IMR-90 (cell line): ENCODE data around the gene NR6A1. TPM values are rescaled to one million over a fixed set of nuclear protein-coding genes. Genes with fewer than 3 reads are reported as not detected.

Experiments
- ATAC-seq: fragments of 200-7000 bp; cut with Tn5 transposase; 2 replicates; pipeline ENCODE4 v1.9.1; 2020; ENCODE audit warnings: low read depth, mild to moderate bottlenecking, moderate library complexity
- BruUV-seq: library from RNA; stranded (reverse); fragments of 400-500 nt; replicated peaks from 2 replicates; lab custom pipeline; 2021; lab: Mats Ljungman, UMichigan
- CTCF ChIA-PET: fragments of 300-600 bp; formaldehyde crosslinking; extraction: SDS; loops from one replicate; lab custom pipeline; 2021; ENCODE audit warnings: antibody characterized with exemption; lab: Yijun Ruan, JAX
- POLR2A ChIA-PET: fragments of 300-600 bp; sonication (Branson Sonifier 250); formaldehyde crosslinking; loops from one replicate; lab custom pipeline; 2022; ENCODE audit warnings: antibody characterized with exemption; ENCODE audit not compliant: unreplicated experiment; lab: Charles Lee
- DNase-seq: peaks from one replicate; pipeline ENCODE4 v3.0.0; 2013
- H2AFZ ChIP-seq: replicated peaks from 2 replicates; pipeline ENCODE3; 2013; ENCODE audit warnings: low read length, mild to moderate bottlenecking; ENCODE audit not compliant: poor library complexity
- H2AK5ac ChIP-seq: 2 replicates; pipeline ENCODE4 v1.6.1; 2013; ENCODE audit warnings: low read depth, low read length, inconsistent platforms
- H2AK9ac ChIP-seq: replicated peaks from 2 replicates; pipeline ENCODE3; 2013; ENCODE audit warnings: mild to moderate bottlenecking, low read depth, low read length, moderate library complexity; ENCODE audit not compliant: poor library complexity
- H2BK120ac ChIP-seq: 2 replicates; pipeline ENCODE4 v1.6.1; 2013; ENCODE audit warnings: low read depth, low read length, inconsistent platforms
- H2BK15ac ChIP-seq: 3 replicates; pipeline ENCODE4 v1.6.1; 2013; ENCODE audit warnings: low read depth, low read length, inconsistent platforms
- H2BK20ac ChIP-seq: 2 replicates; pipeline ENCODE4 v1.6.1; 2013; ENCODE audit warnings: low read depth, mild to moderate bottlenecking, inconsistent platforms, low read length, moderate library complexity
- H2BK5ac ChIP-seq: 2 replicates; pipeline ENCODE4 v1.6.1; 2013; ENCODE audit warnings: mild to moderate bottlenecking, low read depth, low read length, inconsistent platforms; ENCODE audit not compliant: poor library complexity, severe bottlenecking
- H3K14ac ChIP-seq: replicated peaks from 2 replicates; pipeline ENCODE4 v1.6.1; 2013; ENCODE audit warnings: low read depth, low read length, inconsistent platforms
- H3K18ac ChIP-seq: 2 replicates; pipeline ENCODE4 v1.6.1; 2013; ENCODE audit warnings: low read depth, low read length, control low read depth
- H3K23ac ChIP-seq: 2 replicates; pipeline ENCODE4 v1.6.1; 2013; ENCODE audit warnings: low read depth, low read length, inconsistent platforms
- H3K27ac ChIP-seq: 2 replicates; pipeline ENCODE4 v1.5.1; 2013; ENCODE audit warnings: mild to moderate bottlenecking, control low read depth, low read length; ENCODE audit not compliant: insufficient read depth
- H3K27me3 ChIP-seq: 2 replicates; pipeline ENCODE4 v1.6.1; 2013; ENCODE audit warnings: low read length; ENCODE audit not compliant: control insufficient read depth, insufficient read depth
- H3K36me3 ChIP-seq: 2 replicates; pipeline ENCODE4 v1.6.1; 2013; ENCODE audit warnings: low read length, mixed read lengths; ENCODE audit not compliant: control insufficient read depth, insufficient read depth
- H3K4ac ChIP-seq: 2 replicates; pipeline ENCODE4 v1.6.1; 2013; ENCODE audit warnings: low read depth, low read length, inconsistent platforms
- H3K4me1 ChIP-seq: 2 replicates; pipeline ENCODE4 v1.6.1; 2013; ENCODE audit warnings: low read length, mixed read lengths; ENCODE audit not compliant: control insufficient read depth, insufficient read depth
- H3K4me2 ChIP-seq: 2 replicates; pipeline ENCODE4 v1.6.1; 2013; ENCODE audit warnings: low read depth, mild to moderate bottlenecking, control low read depth, low read length, moderate library complexity
- H3K4me3 ChIP-seq: 2 replicates; pipeline ENCODE4 v1.5.1; 2013; ENCODE audit warnings: low read depth, mild to moderate bottlenecking, control low read depth, low read length, moderate library complexity; ENCODE audit not compliant: insufficient read depth
- H3K56ac ChIP-seq: 2 replicates; pipeline ENCODE4 v1.6.1; 2013; ENCODE audit warnings: low read length, inconsistent platforms; ENCODE audit not compliant: insufficient read depth; ENCODE audit errors: extremely low read depth
- H3K79me1 ChIP-seq, 2 experiments: 2 replicates each; pipeline ENCODE4 v1.6.1; 2013; ENCODE audit warnings: low read length in 2 of 2, inconsistent platforms in 1 of 2, low read depth in 1 of 2
- H3K9ac ChIP-seq: 2 replicates; pipeline ENCODE4 v1.6.1; 2013; ENCODE audit warnings: low read depth, low read length, control low read depth
- H3K9me1 ChIP-seq: 2 replicates; pipeline ENCODE4 v1.6.1; 2013; ENCODE audit warnings: low read length, inconsistent platforms; ENCODE audit not compliant: insufficient read depth
- H3K9me3 ChIP-seq: 2 replicates; pipeline ENCODE4 v1.6.1; 2013; ENCODE audit warnings: low read length; ENCODE audit not compliant: control insufficient read depth, insufficient read depth
- H4K20me1 ChIP-seq: 2 replicates; pipeline ENCODE4 v1.6.1; 2013; ENCODE audit warnings: low read length, inconsistent platforms; ENCODE audit not compliant: insufficient read depth
- H4K5ac ChIP-seq: 2 replicates; pipeline ENCODE4 v1.6.1; 2013; ENCODE audit warnings: mild to moderate bottlenecking, low read depth, low read length, control low read depth
- H4K8ac ChIP-seq, 2 experiments: 2 replicates each; pipeline ENCODE4 v1.6.1; 2013; ENCODE audit warnings: low read depth in 2 of 2, low read length in 2 of 2, control low read depth in 1 of 2, inconsistent platforms in 1 of 2
- H4K91ac ChIP-seq: 2 replicates; pipeline ENCODE4 v1.6.1; 2013; ENCODE audit warnings: low read depth, low read length, inconsistent platforms; ENCODE audit not compliant: insufficient read depth
- FOS ChIP-seq: fragments of 150-350 bp; IDR thresholded peaks from 2 replicates; pipeline ENCODE4 v1.6.1; 2016; ENCODE audit warnings: low read depth, low read length
- NFE2L2 ChIP-seq: fragments of 150-350 bp; IDR thresholded peaks from 2 replicates; pipeline ENCODE4 v1.6.1; 2016; ENCODE audit warnings: low read depth, mild to moderate bottlenecking, low read length
- SMC3 ChIP-seq: fragments of 150-350 bp; IDR thresholded peaks from 2 replicates; pipeline ENCODE4 v1.6.1; 2016; ENCODE audit warnings: low read depth, mild to moderate bottlenecking, antibody characterized with exemption, low read length, moderate library complexity
- WGBS, 2 experiments: methylation state at CpG; one replicate each; pipeline versions ENCODE4 v1.1.5 to v1.1.7; 2013; ENCODE audit warnings: missing lambda C conversion rate in 2 of 2; ENCODE audit not compliant: insufficient read length in 1 of 2; ENCODE audit errors: extremely low coverage in 2 of 2; 5-methylcytosine and 5-hydroxymethylcytosine counted together
- dilution Hi-C: fragments of 300-500 bp; cut with HindIII; formaldehyde crosslinking; loops from one replicate; pipeline ENCODE4 v1.14.3; 2018; ENCODE audit warnings: low sequenced_read_pairs; ENCODE audit not compliant: unreplicated experiment
- in situ Hi-C: fragments of 300-500 bp; cut with MboI; formaldehyde crosslinking; loops from 3 replicates; pipeline ENCODE4 v1.14.3; 2019; ENCODE audit warnings: low sequenced_read_pairs, inconsistent platforms, mixed read lengths
- intact Hi-C: fragments of 100-400 bp; cut with micrococcal nuclease; formaldehyde crosslinking; loops from 2 replicates; pipeline ENCODE4 v1.10.0; 2022
- polyA plus RNA-seq, 3 experiments: library from polyadenylated mRNA; depleted of rRNA; stranded (reverse); fragments of >200 nt; gene quantifications; 2 replicates each; pipeline ENCODE4 v1.2.3, GENCODE V29; 2012; ENCODE audit warnings: low replicate concordance in 1 of 3
- total RNA-seq: library from RNA; depleted of rRNA; stranded (reverse); fragments of >200 nt; gene quantifications from 2 replicates; pipeline ENCODE4 v1.2.3, GENCODE V29; 2012

The NR6A1 gene
- total and polyA plus RNA-seq, 2 of the 4 experiments (the other 2 are of a cell fraction), result 0.14 to 0.36 TPM

- CTCF ChIA-PET, result no interaction called here
Observed at GRCh38 chr9:124730772-124731171, 40.3 kb downstream of the NR6A1 start.

More at GRCh38 chr9:124730772-124731171, 40.3 kb downstream of the NR6A1 start:
- Histone ChIP-seq H2BK15ac (no peak overlapping the region), H3K27me3 (no peaks in the 10 kb centered on the region), H4K8ac (no peak overlapping the region), H3K4me3 (no peak overlapping the region), H3K36me3 (no peaks in the 10 kb centered on the region), H3K18ac (no peak overlapping the region), H3K27ac (no peak overlapping the region), H3K79me1 (no peaks in the 10 kb centered on the region), H2BK120ac (no peak overlapping the region), H4K91ac (no peak overlapping the region), H2BK5ac (no peak overlapping the region), H3K4ac (no peak overlapping the region), H3K9me3 (no peaks in the 10 kb centered on the region), H3K23ac (no peak overlapping the region), H3K9me1 (peaks cover 7% of the 10 kb centered on the region), H4K20me1 (no peaks in the 10 kb centered on the region), H2AK5ac (no peak overlapping the region), H4K5ac (no peak overlapping the region), H2BK20ac (no peak overlapping the region), H3K9ac (no peak overlapping the region), H2AK9ac (no peak overlapping the region), H3K4me2 (no peak overlapping the region), H3K56ac (no peak overlapping the region), H2AFZ (no peak overlapping the region), H3K4me1 (peaks cover 7% of the 10 kb centered on the region), H3K14ac (no peak overlapping the region)
- in situ Hi-C loops (no loop called here), dilution Hi-C loops (no loop called here), intact Hi-C loops (no loop called here)
- POLR2A ChIA-PET, result no interaction called here
- DNase-seq (no peak), ATAC-seq (no peak)
- WGBS, 2 experiments, result no CpG with 5 or more reads among the region's 2 CpGs
- TF ChIP-seq NFE2L2 (no peak), FOS (no peak), SMC3 (no peak)
- no TSS peak for BruUV-seq
